DMS153 treated with DMSO at 0.1 percent for 48 hours (cell line): ENCODE data around the gene CELF4.

Experiments used
- DNase-seq: peaks from one replicate; lab custom pipeline; 2025; ENCODE audit not compliant: unreplicated experiment; lab: John Stamatoyannopoulos, UW

Gene CELF4

GRCh38 chr18:37574113-37574512 lies 8.5 kb upstream of the CELF4 start:
- no peak for DNase-seq

GRCh38 chr18:37572736-37573135 lies 7.1 kb upstream of the CELF4 start:
- no peak for DNase-seq

- DNase-seq: no peak
Measured at GRCh38 chr18:37571266-37571665, 5.7 kb upstream of the CELF4 start.

GRCh38 chr18:37570336-37570930 lies 4.8 kb upstream of the CELF4 start:
- DNase-seq: no peak

GRCh38 chr18:37568671-37569070 lies 3.1 kb upstream of the CELF4 start:
- no peak for DNase-seq

GRCh38 chr18:37567994-37568359 lies 2.4 kb upstream of the CELF4 start:
- DNase-seq: no peak

- DNase-seq: no peak
Measured at GRCh38 chr18:37567061-37567993, 1.7 kb upstream of the CELF4 start.

- DNase-seq: peak; percentile 63
Measured at GRCh38 chr18:37566479-37567060, 972 bp upstream of the CELF4 start.

GRCh38 chr18:37565977-37566478 lies 430 bp upstream of the CELF4 start:
- DNase-seq: peak; percentile 65

GRCh38 chr18:37564711-37565100 lies 892 bp downstream of the CELF4 start:
- no peak for DNase-seq

- DNase-seq: no peak
Measured at GRCh38 chr18:37563931-37564392, 1.6 kb downstream of the CELF4 start.

GRCh38 chr18:37561986-37562385 lies 3.6 kb downstream of the CELF4 start:
- DNase-seq: no peak

- DNase-seq: no peak
Measured at GRCh38 chr18:37560003-37560402, 5.6 kb downstream of the CELF4 start.

GRCh38 chr18:37559194-37559593 lies 6.4 kb downstream of the CELF4 start:
- no peak for DNase-seq

- DNase-seq: no peak
Measured at GRCh38 chr18:37554399-37554787, 11.2 kb downstream of the CELF4 start.

GRCh38 chr18:37553633-37554398 lies 11.8 kb downstream of the CELF4 start:
- DNase-seq: no peak

GRCh38 chr18:37552286-37552685 lies 13.3 kb downstream of the CELF4 start:
- DNase-seq: no peak

- DNase-seq: no peak
Measured at GRCh38 chr18:37551846-37552245, 13.8 kb downstream of the CELF4 start.

- no peak for DNase-seq
Measured at GRCh38 chr18:37551249-37551648, 14.3 kb downstream of the CELF4 start.

- no peak for DNase-seq
Measured at GRCh38 chr18:37550118-37550875, 15.3 kb downstream of the CELF4 start.
